ENCODE results near the gene KRTAP10-11.
"Not testable (repeated sequence)": the region's sequence is repeated elsewhere in the genome, so short reads cannot be mapped to it uniquely, and the experiment has no call there.

KRTAP10-11 gene

DNA sequence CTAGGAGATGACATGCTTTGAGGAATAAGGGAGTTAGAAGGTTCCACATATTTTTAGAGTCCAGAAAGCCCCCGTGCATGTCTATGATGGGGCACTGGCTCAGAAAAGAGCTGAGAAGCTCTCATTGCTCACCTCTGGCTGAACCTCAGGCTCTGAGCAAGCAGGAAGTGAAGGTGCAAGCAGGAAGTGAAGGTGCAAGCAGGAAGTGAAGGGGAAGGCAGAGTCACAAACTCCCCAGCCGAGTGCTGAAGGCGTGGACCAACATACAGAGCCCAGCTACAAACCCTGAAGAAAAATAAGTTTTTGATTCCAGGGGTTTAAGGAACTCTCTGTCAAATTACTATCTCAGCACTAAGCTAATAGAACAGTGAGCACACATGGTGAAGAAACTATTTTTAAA lies 27.3 kb upstream of the KRTAP10-11 start:
- Histone ChIP-seq H3K4me1 (peaks cover 38 to 54% (median 49%) of the 10 kb centered on the region in 10 experiments), H3K9ac (no peak overlapping the region), H3K4me2 (peak overlapping the region; percentile 58 to 86 (median 72)), H3K27me3 (peaks cover 0 to 5% (median 0%) of the 10 kb centered on the region in 11 experiments; a peak in 3 of 22 replicates), H3K4me3 (no peak overlapping the region), H3K36me3 (no peaks in the 10 kb centered on the region), H3K27ac (peak overlapping the region in 3 of 11 experiments; percentile 1 to 18 (median 12); a peak in 2 of 22 replicates), H4K20me1 (no peaks in the 10 kb centered on the region), H3K9me3 (replicated peaks in 1 of 11) (peaks cover 19 to 40% (median 27%) of the 10 kb centered on the region in 11 experiments)
- no peak for TF ChIP-seq Cebpa-rat (IDR thresholded peaks at IDR 0.05)

GRCh38 chr21:44619886-44620285 lies 26.3 kb upstream of the KRTAP10-11 start:
- Histone ChIP-seq H4K20me1 (no peaks in the 10 kb centered on the region), H3K27me3 (peaks cover 0 to 5% (median 0%) of the 10 kb centered on the region in 11 experiments; a peak in 3 of 22 replicates), H3K9ac (no peak overlapping the region), H3K9me3 (replicated peaks in 1 of 11) (peaks cover 29 to 49% (median 37%) of the 10 kb centered on the region in 11 experiments), H3K4me3 (no peak overlapping the region), H3K4me2 (no peak overlapping the region), H3K4me1 (peaks cover 36 to 48% (median 42%) of the 10 kb centered on the region in 10 experiments), H3K27ac (no peak overlapping the region), H3K36me3 (no peaks in the 10 kb centered on the region)
- no peak for TF ChIP-seq Cebpa-rat (IDR thresholded peaks at IDR 0.05)

- Histone ChIP-seq H3K4me3 (no peak overlapping the region), H4K20me1 (no peaks in the 10 kb centered on the region), H3K4me1 (peaks cover 7 to 22% (median 13%) of the 10 kb centered on the region in 10 experiments), H3K4me2 (no peak overlapping the region), H3K9ac (no peak overlapping the region), H3K27ac (no peak overlapping the region), H3K9me3 (replicated peaks in 1 of 11) (peaks cover 40 to 58% (median 46%) of the 10 kb centered on the region in 11 experiments), H3K36me3 (no peaks in the 10 kb centered on the region), H3K27me3 (no peaks in the 10 kb centered on the region)
- no peak for TF ChIP-seq Cebpa-rat (IDR thresholded peaks at IDR 0.05)
Measured at GRCh38 chr21:44623575-44623974, 22.6 kb upstream of the KRTAP10-11 start.

DNA sequence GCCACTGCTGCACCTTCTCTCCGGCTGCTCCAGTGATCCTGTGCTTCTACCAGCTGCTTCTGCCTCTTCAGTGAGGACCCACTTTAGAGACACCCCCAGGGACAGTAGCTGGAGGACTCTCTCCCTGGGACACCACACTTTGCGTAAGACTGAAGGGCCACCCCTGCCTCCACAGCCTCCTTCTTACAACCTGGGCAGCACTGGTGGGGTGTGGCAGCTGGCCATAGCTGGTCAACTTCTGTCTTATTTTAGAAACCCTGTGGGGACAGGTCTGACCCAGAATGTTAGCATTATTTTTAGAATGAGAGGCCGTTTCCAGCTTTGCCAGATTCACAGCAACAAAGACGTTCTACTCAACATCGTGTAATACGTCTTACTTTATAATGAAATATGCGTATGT lies 20.5 kb upstream of the KRTAP10-11 start:
- TF ChIP-seq Cebpa-rat (IDR thresholded peaks at IDR 0.05): no peak
- no peak overlapping the region for H3K4me3 ChIP-seq
- peaks cover 45 to 68% (median 52%) of the 10 kb centered on the region in 11 experiments for H3K9me3 ChIP-seq (replicated peaks in 1 of 11)
- no peaks in the 10 kb centered on the region for H4K20me1 ChIP-seq
- no peaks in the 10 kb centered on the region for H3K27me3 ChIP-seq
- H3K4me1 ChIP-seq: peaks cover 6 to 24% (median 14%) of the 10 kb centered on the region in 10 experiments; a peak in 18 of 20 replicates
- no peak overlapping the region for H3K4me2 ChIP-seq
- H3K36me3 ChIP-seq: no peaks in the 10 kb centered on the region
- no peak overlapping the region for H3K27ac ChIP-seq
- no peak overlapping the region for H3K9ac ChIP-seq

DNA sequence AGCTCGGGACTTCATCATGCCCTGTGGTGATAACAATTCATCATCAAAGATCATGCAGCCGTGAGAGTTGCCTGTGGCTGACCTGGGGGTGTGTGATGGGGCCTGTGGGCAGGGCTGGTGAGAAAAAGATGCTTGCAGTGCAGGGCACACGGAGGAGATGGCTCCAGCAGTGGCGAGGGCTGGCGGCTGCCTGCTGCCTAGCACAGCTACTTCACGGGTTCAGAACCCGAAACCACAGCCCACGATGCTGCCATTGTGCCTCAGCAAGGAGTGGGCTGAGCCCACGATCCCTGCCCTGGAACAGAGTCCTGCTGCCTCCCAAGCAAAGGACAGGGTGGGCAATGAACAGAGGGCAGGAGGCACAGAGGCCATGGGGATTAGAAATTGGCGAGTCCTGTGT lies 20.0 kb upstream of the KRTAP10-11 start:
- Histone ChIP-seq H3K9ac (no peak overlapping the region), H3K27me3 (no peaks in the 10 kb centered on the region), H3K9me3 (replicated peaks in 1 of 11) (peaks cover 50 to 72% (median 57%) of the 10 kb centered on the region in 11 experiments), H3K27ac (no peak overlapping the region), H4K20me1 (no peaks in the 10 kb centered on the region), H3K4me1 (peaks cover 6 to 24% (median 14%) of the 10 kb centered on the region in 10 experiments; a peak in 18 of 20 replicates), H3K36me3 (no peaks in the 10 kb centered on the region), H3K4me3 (no peak overlapping the region), H3K4me2 (peak overlapping the region in 1 of 11 experiments; percentile 18; a peak in 1 of 22 replicates)
- TF ChIP-seq Cebpa-rat (IDR thresholded peaks at IDR 0.05): no peak

GRCh38 chr21:44626673-44627143 lies 19.5 kb upstream of the KRTAP10-11 start, which contains the start of gene KRTAP10-9:
KRTAP10-9 (plus strand) TSS chr21:44627093; CDS start chr21:44627172, 79 bp downstream.
- H3K9me3 ChIP-seq (replicated peaks in 1 of 11): peaks cover 55 to 73% (median 61%) of the 10 kb centered on the region in 11 experiments
- H3K27ac ChIP-seq: no peak within 1 kb of the TSS
- peaks cover 6 to 24% (median 14%) of the 10 kb centered on the region in 10 experiments; a peak in 18 of 20 replicates for H3K4me1 ChIP-seq
- no peak within 1 kb of the TSS for H3K9ac ChIP-seq
- no peak within 1 kb of the TSS for H3K4me3 ChIP-seq
- no peak for TF ChIP-seq Cebpa-rat (IDR thresholded peaks at IDR 0.05)
- H3K36me3 ChIP-seq: no peaks in the 10 kb centered on the region
- no peaks in the 10 kb centered on the region for H3K27me3 ChIP-seq
- H4K20me1 ChIP-seq: no peaks in the 10 kb centered on the region
- H3K4me2 ChIP-seq: peak within 1 kb of the TSS in 2 of 11 experiments; percentile 15 to 18; a peak in 1 of 22 replicates

DNA sequence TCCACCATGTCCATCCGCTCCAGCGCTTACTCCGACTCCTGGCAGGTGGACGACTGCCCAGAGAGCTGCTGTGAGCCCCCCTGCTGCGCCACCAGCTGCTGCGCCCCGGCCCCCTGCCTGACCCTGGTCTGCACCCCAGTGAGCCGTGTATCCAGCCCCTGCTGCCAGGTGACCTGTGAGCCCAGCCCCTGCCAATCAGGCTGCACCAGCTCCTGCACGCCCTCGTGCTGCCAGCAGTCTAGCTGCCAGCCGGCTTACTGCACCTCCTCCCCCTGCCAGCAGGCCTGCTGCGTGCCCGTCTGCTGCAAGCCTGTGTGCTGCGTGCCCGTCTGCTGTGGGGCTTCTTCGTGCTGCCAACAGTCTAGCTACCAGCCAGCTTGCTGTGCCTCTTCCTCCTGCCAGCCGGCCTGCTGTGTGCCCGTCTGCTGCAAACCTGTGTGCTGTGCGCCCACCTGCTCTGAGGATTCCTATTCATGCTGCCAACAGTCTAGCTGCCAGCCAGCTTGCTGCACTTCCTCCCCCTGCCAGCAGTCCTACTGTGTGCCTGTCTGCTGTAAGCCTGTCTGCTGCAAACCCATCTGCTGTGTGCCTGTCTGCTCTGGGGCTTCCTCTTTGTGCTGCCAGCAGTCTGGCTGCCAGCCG lies 18.9 kb upstream of the KRTAP10-11 start:
- not testable (repeated sequence) for H3K36me3 ChIP-seq, H3K4me2 ChIP-seq, H4K20me1 ChIP-seq, H3K4me3 ChIP-seq, H3K27me3 ChIP-seq, H3K9ac ChIP-seq, H3K27ac ChIP-seq
- peaks cover 2 to 23% (median 14%) of the 10 kb centered on the region in 10 experiments; a peak in 18 of 20 replicates for H3K4me1 ChIP-seq
- H3K9me3 ChIP-seq (replicated peaks in 1 of 11): peaks cover 61 to 75% (median 66%) of the 10 kb centered on the region in 11 experiments

GRCh38 chr21:44627831-44628233 lies 18.4 kb upstream of the KRTAP10-11 start:
- H3K9ac ChIP-seq, H3K4me3 ChIP-seq, H4K20me1 ChIP-seq, H3K27me3 ChIP-seq, H3K27ac ChIP-seq, H3K36me3 ChIP-seq: not testable (repeated sequence)
- H3K4me1 ChIP-seq: peaks cover 0 to 21% (median 13%) of the 10 kb centered on the region in 10 experiments; a peak in 18 of 20 replicates
- H3K9me3 ChIP-seq (replicated peaks in 1 of 11): peaks cover 63 to 74% (median 66%) of the 10 kb centered on the region in 11 experiments
- H3K4me2 ChIP-seq: 0 out of 22 replicates have a peak overlapping the region, but pooled peaks of 1 of the 11 experiments have one; percentile 15

- Histone ChIP-seq H3K4me3 (no peak overlapping the region), H3K36me3 (no peaks in the 10 kb centered on the region), H3K4me2 (no peak overlapping the region), H3K9ac (no peak overlapping the region), H3K4me1 (peaks cover 0 to 21% (median 13%) of the 10 kb centered on the region in 10 experiments; a peak in 16 of 20 replicates), H3K27me3 (no peaks in the 10 kb centered on the region), H3K9me3 (replicated peaks in 1 of 11) (peaks cover 53 to 64% (median 56%) of the 10 kb centered on the region in 11 experiments), H3K27ac (no peak overlapping the region), H4K20me1 (no peaks in the 10 kb centered on the region)
- TF ChIP-seq Cebpa-rat (IDR thresholded peaks at IDR 0.05): no peak
Measured at GRCh38 chr21:44628707-44629391, 17.4 kb upstream of the KRTAP10-11 start.

Measured in BLaER1 treated with 17β-estradiol and CSF1 and Interleukin-3, amounts not matched to agents 10 nM and 100 nM (cell line).